ENCODE measurements around the gene C5orf52.

The C5orf52 gene

GRCh38 chr5:157649101-157649500, 22.2 kb upstream of the C5orf52 start:
- H3K4me3 ChIP-seq (ENCODE audit: low read length), result no peak overlapping the region
- TF ChIP-seq CTCF (conservative IDR thresholded peaks at IDR 0.05; ENCODE audit: low read length), result no peak
- no peak for DNase-seq (ENCODE audit: low read depth)

GRCh38 chr5:157650991-157651611, 20.2 kb upstream of the C5orf52 start:
- no peak overlapping the region; the same call in 1 of the 2 replicates for H3K4me3 ChIP-seq (ENCODE audit: low read length)
- no peak for TF ChIP-seq CTCF (conservative IDR thresholded peaks at IDR 0.05; ENCODE audit: low read length)
- DNase-seq (ENCODE audit: low read depth), result no peak

- DNase-seq (ENCODE audit: low read depth), result peak; percentile 50
- peak; percentile 31; the same call in 1 of the 2 replicates for TF ChIP-seq CTCF (conservative IDR thresholded peaks at IDR 0.05; ENCODE audit: low read length)
- peak overlapping the region; percentile 53 for H3K4me3 ChIP-seq (ENCODE audit: low read length)
Observed at GRCh38 chr5:157651623-157652376, 19.5 kb upstream of the C5orf52 start.

- TF ChIP-seq CTCF (conservative IDR thresholded peaks at IDR 0.05; ENCODE audit: low read length), result no peak
- no peak for DNase-seq (ENCODE audit: low read depth)
- peak within 1 kb of the TSS; percentile 53 for H3K4me3 ChIP-seq (ENCODE audit: low read length)
Observed at GRCh38 chr5:157652377-157652692, 19.0 kb upstream of the C5orf52 start, which contains the start of gene SOX30. Gene SOX30, minus strand, starts transcription at chr5:157652438. Its CDS starts 360 bp downstream, at chr5:157652078.

- no peak overlapping the region for H3K4me3 ChIP-seq (ENCODE audit: low read length)
- DNase-seq (ENCODE audit: low read depth), result no peak
- no peak for TF ChIP-seq CTCF (conservative IDR thresholded peaks at IDR 0.05; ENCODE audit: low read length)
Observed at GRCh38 chr5:157657516-157657915, 13.8 kb upstream of the C5orf52 start.

- no peak for TF ChIP-seq CTCF (conservative IDR thresholded peaks at IDR 0.05; ENCODE audit: low read length)
- H3K4me3 ChIP-seq (ENCODE audit: low read length), result no peak overlapping the region
Observed at GRCh38 chr5:157658893-157659292, 12.4 kb upstream of the C5orf52 start.

More at GRCh38 chr5:157658893-157659292, 12.4 kb upstream of the C5orf52 start:
- no peak for DNase-seq (ENCODE audit: low read depth)

Measured in AG10803 (cell line).